C4-2B (cell line): ENCODE measurements around the gene MAPK8IP1.

Experiments used
- CTCF ChIP-seq: fragments of 450-650 bp; conservative IDR thresholded peaks from 2 replicates; pipeline ENCODE4 v1.5.1; 2017; ENCODE audit warnings: mild to moderate bottlenecking
- ZFX ChIP-seq: fragments of 450-650 bp; IDR thresholded peaks from 2 replicates; pipeline ENCODE4 v1.6.1; 2017

GRCh38 chr11:45853332-45854219 lies 31.9 kb upstream of the MAPK8IP1 start:
- no peak for TF ChIP-seq CTCF
- TF ChIP-seq ZFX, result no peak
